Astrocyte of the cerebellum (primary cell): Measurements from ENCODE around the gene MRPS26.
"Not testable (repeated sequence)": the region's sequence is repeated elsewhere in the genome, so short reads cannot be mapped to it uniquely, and the experiment has no call there.

Experiments used
- DNase-seq: peaks from one replicate; pipeline ENCODE4 v3.0.0-alpha.2; 2011; ENCODE audit warnings: low read depth
- H3K4me3 ChIP-seq: 2 replicates; pipeline ENCODE4 v1.5.1; 2011; ENCODE audit warnings: mild to moderate bottlenecking, low read depth, low read length, moderate library complexity
- CTCF ChIP-seq: IDR thresholded peaks from 2 replicates; pipeline ENCODE4 v1.5.1; 2012; ENCODE audit warnings: low read length, low read depth, moderate library complexity, mild to moderate bottlenecking; ENCODE audit errors: missing control alignments
- in situ Hi-C: cut with HindIII; loops from 2 replicates; pipeline ENCODE4 v1.10.0; 2017; ENCODE audit warnings: low sequenced_read_pairs

The MRPS26 gene

DNA sequence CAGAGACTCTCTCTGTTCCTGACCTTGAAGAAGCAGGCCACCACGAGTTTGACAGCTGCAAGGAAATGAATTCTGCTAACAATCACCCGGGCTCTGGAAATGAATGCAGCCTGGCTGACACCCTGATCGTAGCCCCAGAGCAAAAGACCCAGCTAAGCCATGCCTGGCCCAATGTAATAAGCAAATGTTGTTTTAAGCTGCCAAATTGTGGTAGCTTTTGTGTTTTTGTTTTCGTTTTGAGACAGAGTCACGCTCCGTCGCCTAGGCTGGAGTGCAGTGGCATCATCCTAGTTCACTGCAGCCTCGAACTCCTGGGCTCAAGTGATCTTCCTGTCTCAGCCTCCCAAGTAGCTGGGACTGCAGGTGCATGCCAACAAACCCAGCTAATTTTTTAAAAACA, 22.2 kb downstream of the MRPS26 start:
- no peak for TF ChIP-seq CTCF
- in situ Hi-C loops = no loop called here
- DNase-seq = no peak
- H3K4me3 ChIP-seq = no peak overlapping the region

GRCh38 chr20:3068986-3069900, 23.4 kb downstream of the MRPS26 start:
- in situ Hi-C loops = no loop called here
- DNase-seq = no peak
- no peak for TF ChIP-seq CTCF
- no peak overlapping the region for H3K4me3 ChIP-seq

DNA sequence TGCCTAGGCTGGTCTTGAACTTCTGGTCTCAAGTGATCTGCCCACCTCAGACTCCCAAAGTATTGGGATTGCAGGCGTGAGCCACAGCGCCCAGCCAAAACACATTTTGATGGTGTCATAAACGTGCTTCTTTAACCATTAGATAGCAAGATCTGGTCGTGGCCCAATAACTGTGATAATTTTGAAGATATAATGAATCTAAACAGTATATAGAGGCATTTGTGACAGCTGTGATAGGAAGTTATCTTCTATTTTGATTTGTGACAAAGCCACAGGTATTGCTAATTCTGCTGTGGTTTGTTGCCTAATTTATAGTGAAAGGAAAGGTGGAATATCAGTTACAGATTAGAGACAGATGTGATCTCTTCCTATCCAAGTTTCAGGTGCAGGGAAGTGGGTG, 24.9 kb downstream of the MRPS26 start:
- no peak for TF ChIP-seq CTCF
- no peak for DNase-seq
- in situ Hi-C loops = no loop called here
- no peak overlapping the region for H3K4me3 ChIP-seq

- TF ChIP-seq CTCF = no peak
- no peak for DNase-seq
- in situ Hi-C loops = no loop called here
- no peak overlapping the region for H3K4me3 ChIP-seq
Observed at GRCh38 chr20:3071266-3071609, 25.4 kb downstream of the MRPS26 start.

DNA sequence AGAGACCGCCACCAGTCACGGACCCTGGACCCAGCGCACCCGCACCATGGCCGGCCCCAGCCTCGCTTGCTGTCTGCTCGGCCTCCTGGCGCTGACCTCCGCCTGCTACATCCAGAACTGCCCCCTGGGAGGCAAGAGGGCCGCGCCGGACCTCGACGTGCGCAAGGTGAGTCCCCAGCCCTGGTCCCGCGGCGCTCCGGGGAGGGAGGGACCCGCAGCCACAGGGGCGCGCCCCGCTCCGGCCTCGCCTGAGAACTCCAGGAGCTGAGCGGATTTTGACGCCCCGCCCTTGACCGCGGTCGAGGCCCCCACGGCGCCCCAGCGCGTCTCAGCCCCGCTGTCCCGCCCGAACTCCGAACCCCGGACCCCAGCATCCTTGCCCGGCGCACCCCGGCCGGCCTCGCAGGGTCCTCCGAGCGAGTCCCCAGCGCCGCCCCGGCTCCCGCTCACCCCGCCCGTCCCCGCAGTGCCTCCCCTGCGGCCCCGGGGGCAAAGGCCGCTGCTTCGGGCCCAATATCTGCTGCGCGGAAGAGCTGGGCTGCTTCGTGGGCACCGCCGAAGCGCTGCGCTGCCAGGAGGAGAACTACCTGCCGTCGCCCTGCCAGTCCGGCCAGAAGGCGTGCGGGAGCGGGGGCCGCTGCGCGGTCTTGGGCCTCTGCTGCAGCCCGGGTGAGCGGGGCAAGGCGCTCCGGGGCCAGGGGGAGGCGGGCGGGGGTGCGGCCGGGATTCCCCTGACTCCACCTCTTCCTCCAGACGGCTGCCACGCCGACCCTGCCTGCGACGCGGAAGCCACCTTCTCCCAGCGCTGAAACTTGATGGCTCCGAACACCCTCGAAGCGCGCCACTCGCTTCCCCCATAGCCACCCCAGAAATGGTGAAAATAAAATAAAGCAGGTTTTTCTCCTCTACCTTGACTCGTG, 26.0 kb downstream of the MRPS26 start, which contains the start of gene OXT:
Gene OXT (plus strand): TSS at position 11 of the 920 bp plus-strand sequence. CDS start 36 bp downstream, at position 47.
- no peak for DNase-seq
- peak within 1 kb of the TSS; percentile 26 for H3K4me3 ChIP-seq
- in situ Hi-C loops = no loop called here
- no peak for TF ChIP-seq CTCF

GRCh38 chr20:3072530-3073250, 26.8 kb downstream of the MRPS26 start:
- in situ Hi-C loops = no loop called here
- DNase-seq = no peak
- no peak for TF ChIP-seq CTCF
- peak overlapping the region; percentile 26 for H3K4me3 ChIP-seq

- DNase-seq, H3K4me3 ChIP-seq, in situ Hi-C loops: not testable (repeated sequence)
Observed at GRCh38 chr20:3073251-3073643, 27.4 kb downstream of the MRPS26 start.
